ENCODE measurements around the gene LRRC7. TPM values are rescaled to one million over a fixed set of nuclear protein-coding genes. Genes with fewer than 3 reads are reported as not detected.

LRRC7 gene
- total and polyA plus RNA-seq, 9 donors: 9.0 to 28.6 (median 12.8) TPM

DNA sequence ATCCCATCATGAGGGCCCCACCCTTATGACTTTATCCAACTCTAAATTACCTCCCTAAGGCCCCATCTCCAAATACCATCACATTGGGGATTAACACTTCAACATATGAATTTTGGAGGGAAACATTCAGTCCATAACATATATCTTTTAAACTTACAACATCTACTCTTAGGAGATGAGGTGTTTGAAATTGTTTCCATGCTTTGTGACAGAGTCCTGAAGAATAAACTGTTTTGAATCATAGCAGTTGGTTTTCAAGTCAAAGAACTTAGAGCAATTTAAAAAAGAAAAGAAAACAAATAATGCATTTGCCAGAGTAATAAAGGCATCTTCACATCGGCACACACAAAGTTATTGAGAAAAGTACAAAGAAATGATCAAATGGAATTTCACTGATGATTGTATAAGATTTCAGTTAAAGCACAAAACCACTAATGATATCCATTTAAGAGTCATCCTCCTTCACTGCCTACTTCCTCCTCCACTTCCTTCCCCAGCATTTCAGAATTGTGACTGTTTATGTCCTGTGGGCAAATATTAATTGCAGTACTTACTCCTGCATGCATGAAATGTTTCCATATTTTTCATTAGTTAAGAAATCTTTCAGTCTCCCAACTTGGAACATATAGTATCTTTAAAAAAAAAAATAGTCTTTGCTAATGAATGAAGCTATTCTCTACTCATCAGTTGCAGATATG, 435.6 kb downstream of the LRRC7 start:
- Histone ChIP-seq H3K9me3 (replicated peaks; ENCODE audit: control insufficient read depth, low read depth, low read length) (no peaks in the 10 kb centered on the region), H3K27me3 (ENCODE audit: control insufficient read depth, insufficient read depth, low read length) (no peaks in the 10 kb centered on the region), H3K4me1 (ENCODE audit: control insufficient read depth, insufficient read depth, low read length) (no peaks in the 10 kb centered on the region), H3K4me3 (ENCODE audit: low read length) (no peak overlapping the region), H3K36me3 (ENCODE audit: control insufficient read depth, insufficient read depth, low read length) (no peaks in the 10 kb centered on the region), H3K27ac (ENCODE audit: low read length) (no peak overlapping the region)
- no peak for DNase-seq
- WGBS (ENCODE audit: insufficient coverage): no CpG with 5 or more reads among the region's 1 CpG

DNA sequence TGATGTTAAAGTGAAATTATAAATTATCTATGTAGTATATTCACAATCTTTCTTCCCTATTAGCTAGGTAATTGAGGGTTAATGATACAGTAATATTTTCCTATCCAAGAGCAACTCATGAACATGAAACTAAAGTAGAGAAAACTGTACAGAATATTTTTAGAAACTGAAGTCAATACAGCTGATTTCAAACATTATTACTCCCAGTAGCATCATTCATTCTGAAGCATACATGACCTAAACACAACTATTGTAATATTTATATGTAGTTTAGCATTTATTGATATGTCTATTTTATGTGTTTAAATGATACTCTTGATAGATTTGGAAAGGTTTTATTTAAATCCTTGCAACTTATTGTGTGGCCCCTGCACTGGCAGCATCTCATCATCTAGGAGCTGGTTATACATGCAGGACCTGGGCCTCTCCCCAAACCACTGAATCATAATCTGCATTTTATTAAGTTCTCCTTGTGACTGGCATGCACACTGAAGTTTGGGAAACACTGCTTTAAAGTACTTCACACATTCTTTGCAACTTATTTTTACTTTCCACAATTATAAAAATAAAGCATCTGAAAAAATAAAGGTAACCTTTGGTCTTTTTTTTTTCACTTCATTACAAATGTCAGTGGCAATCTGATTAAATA, 437.8 kb downstream of the LRRC7 start:
- Histone ChIP-seq H3K9me3 (replicated peaks; ENCODE audit: control insufficient read depth, low read depth, low read length) (no peaks in the 10 kb centered on the region), H3K4me3 (ENCODE audit: low read length) (no peak overlapping the region), H3K4me1 (ENCODE audit: control insufficient read depth, insufficient read depth, low read length) (no peaks in the 10 kb centered on the region), H3K36me3 (ENCODE audit: control insufficient read depth, insufficient read depth, low read length) (no peaks in the 10 kb centered on the region), H3K27me3 (ENCODE audit: control insufficient read depth, insufficient read depth, low read length) (no peaks in the 10 kb centered on the region), H3K27ac (ENCODE audit: low read length) (no peak overlapping the region)
- peak; percentile 84 for DNase-seq

DNA sequence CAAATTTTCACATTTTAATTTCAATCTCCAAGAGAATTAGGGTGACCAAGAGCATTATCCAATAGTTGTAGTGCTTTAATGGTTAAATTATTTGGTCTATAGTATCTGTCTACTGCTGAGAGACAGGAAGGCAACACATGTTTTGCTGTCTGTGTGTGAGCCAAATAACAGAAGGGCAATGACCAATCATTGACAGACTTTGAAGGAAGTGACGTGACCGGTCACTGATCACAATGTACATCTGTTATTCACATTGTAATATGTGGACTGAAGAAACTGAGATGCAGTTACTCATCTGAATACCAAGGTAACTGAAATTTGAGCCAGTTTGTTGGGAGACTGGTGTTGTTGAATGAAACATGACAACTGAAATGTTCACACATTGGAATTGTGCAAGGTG, 440.9 kb downstream of the LRRC7 start:
- no peaks in the 10 kb centered on the region for H3K9me3 ChIP-seq (replicated peaks; ENCODE audit: control insufficient read depth, low read depth, low read length)
- no peak for DNase-seq
- no peaks in the 10 kb centered on the region for H3K27me3 ChIP-seq (ENCODE audit: control insufficient read depth, insufficient read depth, low read length)
- no CpG with 5 or more reads among the region's 2 CpGs for WGBS (ENCODE audit: insufficient coverage)
- H3K36me3 ChIP-seq (ENCODE audit: control insufficient read depth, insufficient read depth, low read length): no peaks in the 10 kb centered on the region
- no peak overlapping the region for H3K4me3 ChIP-seq (ENCODE audit: low read length)
- H3K4me1 ChIP-seq (ENCODE audit: control insufficient read depth, insufficient read depth, low read length): no peaks in the 10 kb centered on the region
- H3K27ac ChIP-seq (ENCODE audit: low read length): no peak overlapping the region

DNA sequence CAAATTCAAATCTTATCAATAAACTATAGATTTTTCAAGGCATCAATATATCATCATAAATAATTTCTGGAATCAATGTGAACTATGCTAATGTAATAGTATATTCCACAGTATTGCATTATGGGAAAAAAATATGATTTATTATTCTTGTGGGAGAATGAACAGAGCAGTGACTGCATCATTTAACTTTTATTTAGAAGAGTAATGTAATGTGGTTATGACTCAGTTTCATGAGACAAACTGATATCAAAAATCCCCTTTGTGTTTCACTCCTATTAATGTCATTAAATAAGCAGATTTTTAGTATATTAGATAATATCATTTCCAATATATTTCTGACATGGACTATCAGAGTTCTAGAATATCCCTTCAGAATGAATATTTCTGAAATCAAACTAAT, 450.0 kb downstream of the LRRC7 start:
- DNase-seq: no peak
- H3K9me3 ChIP-seq (replicated peaks; ENCODE audit: control insufficient read depth, low read depth, low read length): no peaks in the 10 kb centered on the region
- no peak overlapping the region for H3K27ac ChIP-seq (ENCODE audit: low read length)
- no peak overlapping the region for H3K4me3 ChIP-seq (ENCODE audit: low read length)
- no peaks in the 10 kb centered on the region for H3K27me3 ChIP-seq (ENCODE audit: control insufficient read depth, insufficient read depth, low read length)
- no peaks in the 10 kb centered on the region for H3K36me3 ChIP-seq (ENCODE audit: control insufficient read depth, insufficient read depth, low read length)
- no peaks in the 10 kb centered on the region for H3K4me1 ChIP-seq (ENCODE audit: control insufficient read depth, insufficient read depth, low read length)

DNA sequence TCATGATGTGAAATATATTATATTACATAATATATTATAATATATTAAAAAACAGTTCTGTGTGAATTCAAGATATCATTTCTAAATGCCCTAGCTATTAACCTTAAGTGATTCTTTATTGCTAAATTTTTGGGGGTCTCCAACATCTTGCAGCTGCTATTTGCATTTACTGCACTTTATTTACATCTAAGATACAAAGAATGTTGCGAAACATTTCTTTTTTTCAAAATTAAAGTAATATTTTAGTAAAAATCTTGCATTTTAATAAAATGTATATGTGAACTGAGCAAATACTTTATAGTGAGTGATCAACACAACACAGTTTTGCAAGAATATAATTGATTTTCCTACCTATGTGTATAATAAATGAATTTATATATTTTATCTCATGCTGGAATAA, 456.6 kb downstream of the LRRC7 start:
- DNase-seq: no peak
- H3K27ac ChIP-seq (ENCODE audit: low read length): no peak overlapping the region
- no peaks in the 10 kb centered on the region for H3K36me3 ChIP-seq (ENCODE audit: control insufficient read depth, insufficient read depth, low read length)
- H3K27me3 ChIP-seq (ENCODE audit: control insufficient read depth, insufficient read depth, low read length): no peaks in the 10 kb centered on the region
- WGBS (ENCODE audit: insufficient coverage): no CpG with 5 or more reads among the region's 1 CpG
- no peaks in the 10 kb centered on the region for H3K4me1 ChIP-seq (ENCODE audit: control insufficient read depth, insufficient read depth, low read length)
- no peak overlapping the region for H3K4me3 ChIP-seq (ENCODE audit: low read length)
- no peaks in the 10 kb centered on the region for H3K9me3 ChIP-seq (replicated peaks; ENCODE audit: control insufficient read depth, low read depth, low read length)

DNA sequence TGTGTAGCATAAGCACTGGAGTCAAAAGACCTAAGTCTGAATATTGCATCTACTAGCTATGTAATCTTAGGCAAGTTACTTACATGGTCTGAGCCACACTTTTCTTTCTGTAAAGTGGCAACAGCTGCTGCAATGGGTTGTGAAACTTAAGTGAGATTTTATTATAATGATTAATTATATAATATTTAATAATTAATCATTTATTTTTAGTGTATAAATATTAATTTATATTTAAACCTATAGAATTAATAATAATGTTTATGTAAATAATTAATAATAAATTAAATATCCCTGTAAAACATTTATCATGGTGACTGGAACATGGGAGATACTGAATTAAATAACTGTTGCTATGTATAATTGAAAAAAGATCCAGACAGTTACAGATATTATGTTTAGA, 457.3 kb downstream of the LRRC7 start:
- Histone ChIP-seq H3K9me3 (replicated peaks; ENCODE audit: control insufficient read depth, low read depth, low read length) (no peaks in the 10 kb centered on the region), H3K4me1 (ENCODE audit: control insufficient read depth, insufficient read depth, low read length) (no peaks in the 10 kb centered on the region), H3K4me3 (ENCODE audit: low read length) (no peak overlapping the region), H3K27ac (ENCODE audit: low read length) (no peak overlapping the region), H3K36me3 (ENCODE audit: control insufficient read depth, insufficient read depth, low read length) (no peaks in the 10 kb centered on the region), H3K27me3 (ENCODE audit: control insufficient read depth, insufficient read depth, low read length) (no peaks in the 10 kb centered on the region)
- DNase-seq: no peak

DNA sequence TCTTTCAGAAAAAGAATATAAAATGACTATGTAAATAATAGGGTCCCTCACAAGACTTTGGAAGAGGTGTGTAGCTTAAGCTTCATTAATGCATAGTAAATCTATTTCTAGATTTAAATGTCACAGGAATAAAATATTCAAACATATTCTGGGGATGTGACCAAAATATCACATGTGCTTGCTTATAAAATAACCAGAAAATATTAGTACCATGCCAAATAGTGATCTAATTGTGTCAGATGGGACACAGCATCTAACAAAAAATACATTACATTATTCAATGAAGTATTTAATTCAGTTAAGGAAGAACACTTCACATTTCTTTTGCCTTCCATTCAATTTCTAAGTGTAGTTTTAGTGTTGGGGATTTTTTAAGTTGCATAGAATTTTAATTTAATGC, 458.1 kb downstream of the LRRC7 start:
- Histone ChIP-seq H3K4me3 (ENCODE audit: low read length) (no peak overlapping the region), H3K36me3 (ENCODE audit: control insufficient read depth, insufficient read depth, low read length) (no peaks in the 10 kb centered on the region), H3K27ac (ENCODE audit: low read length) (no peak overlapping the region), H3K4me1 (ENCODE audit: control insufficient read depth, insufficient read depth, low read length) (no peaks in the 10 kb centered on the region), H3K9me3 (replicated peaks; ENCODE audit: control insufficient read depth, low read depth, low read length) (no peaks in the 10 kb centered on the region), H3K27me3 (ENCODE audit: control insufficient read depth, insufficient read depth, low read length) (no peaks in the 10 kb centered on the region)
- peak; percentile 88 for DNase-seq

DNA sequence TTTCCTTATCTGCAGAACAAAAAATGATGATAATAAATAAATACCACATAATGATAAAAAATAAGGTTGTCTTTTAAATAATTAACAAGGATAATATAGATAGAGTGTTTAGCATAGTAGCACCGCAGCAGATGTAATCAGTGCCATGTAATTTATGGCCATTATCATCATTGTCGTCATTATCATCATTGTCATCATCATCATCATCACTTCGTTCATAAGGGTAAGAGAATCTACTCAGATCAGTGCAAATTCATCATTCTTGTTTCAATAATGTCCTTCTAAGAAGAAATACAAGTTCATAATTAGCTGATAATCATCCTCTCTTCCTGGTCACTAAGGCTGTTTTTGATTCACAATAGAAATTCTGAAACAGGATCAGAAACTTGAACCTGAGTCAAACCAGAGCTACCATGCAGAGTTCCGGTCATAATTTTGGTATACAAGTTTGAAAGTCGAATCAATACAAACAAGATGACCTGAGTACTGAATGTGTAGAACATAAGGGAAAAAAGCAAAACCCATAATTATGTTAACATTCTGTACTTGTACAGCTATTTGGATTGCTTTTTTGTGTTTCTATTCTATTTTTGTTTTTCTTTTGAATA, 465.6 kb downstream of the LRRC7 start:
- WGBS (ENCODE audit: insufficient coverage): no CpG with 5 or more reads among the region's 5 CpGs
- no peak for DNase-seq
- Histone ChIP-seq H3K4me3 (ENCODE audit: low read length) (no peak overlapping the region), H3K36me3 (ENCODE audit: control insufficient read depth, insufficient read depth, low read length) (no peaks in the 10 kb centered on the region), H3K27ac (ENCODE audit: low read length) (no peak overlapping the region), H3K4me1 (ENCODE audit: control insufficient read depth, insufficient read depth, low read length) (no peaks in the 10 kb centered on the region), H3K9me3 (replicated peaks; ENCODE audit: control insufficient read depth, low read depth, low read length) (no peaks in the 10 kb centered on the region), H3K27me3 (ENCODE audit: control insufficient read depth, insufficient read depth, low read length) (no peaks in the 10 kb centered on the region)

DNA sequence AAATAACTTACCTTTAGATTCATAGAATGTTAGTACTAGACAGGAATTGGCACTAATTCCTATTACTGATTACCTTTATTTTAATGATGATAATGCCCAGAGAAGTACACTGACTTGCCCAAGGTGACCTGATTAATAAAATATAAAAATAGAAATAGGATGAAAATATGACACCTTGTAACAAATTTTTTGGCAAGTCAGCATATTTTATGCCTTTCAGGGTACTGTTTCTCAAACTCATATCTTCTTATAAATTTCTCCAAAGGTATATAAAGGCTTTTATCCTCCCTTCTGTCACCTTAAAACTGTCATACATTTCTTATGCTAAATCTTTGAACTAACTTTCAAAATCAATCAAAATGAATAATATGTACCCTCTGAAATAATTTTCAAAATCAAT, 466.2 kb downstream of the LRRC7 start:
- H3K27me3 ChIP-seq (ENCODE audit: control insufficient read depth, insufficient read depth, low read length): no peaks in the 10 kb centered on the region
- no peaks in the 10 kb centered on the region for H3K36me3 ChIP-seq (ENCODE audit: control insufficient read depth, insufficient read depth, low read length)
- DNase-seq: no peak
- no peak overlapping the region for H3K4me3 ChIP-seq (ENCODE audit: low read length)
- no peak overlapping the region for H3K27ac ChIP-seq (ENCODE audit: low read length)
- H3K9me3 ChIP-seq (replicated peaks; ENCODE audit: control insufficient read depth, low read depth, low read length): no peaks in the 10 kb centered on the region
- no peaks in the 10 kb centered on the region for H3K4me1 ChIP-seq (ENCODE audit: control insufficient read depth, insufficient read depth, low read length)

DNA sequence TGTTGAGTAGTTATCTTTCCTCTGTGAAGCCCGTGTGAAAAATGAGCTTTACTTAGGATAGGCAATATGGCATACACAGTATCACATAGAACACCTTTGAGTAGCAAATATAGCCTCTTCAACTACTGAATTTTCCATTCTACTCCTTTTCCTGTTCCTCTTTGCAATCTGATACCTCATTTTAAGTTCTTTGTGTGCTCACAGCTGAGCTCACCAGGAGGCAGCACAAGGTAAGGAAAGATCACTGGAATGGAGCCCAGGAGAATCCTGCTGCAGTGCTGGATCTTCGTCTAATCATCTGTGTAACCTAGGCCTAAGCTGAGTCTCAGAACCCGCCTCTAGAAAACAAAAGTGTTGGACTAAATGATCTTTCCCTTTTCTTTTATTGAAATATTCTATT, 466.7 kb downstream of the LRRC7 start:
- H3K4me3 ChIP-seq (ENCODE audit: low read length): no peak overlapping the region
- peak; percentile 74 for DNase-seq
- H3K27ac ChIP-seq (ENCODE audit: low read length): no peak overlapping the region
- H3K27me3 ChIP-seq (ENCODE audit: control insufficient read depth, insufficient read depth, low read length): no peaks in the 10 kb centered on the region
- no CpG with 5 or more reads among the region's 3 CpGs for WGBS (ENCODE audit: insufficient coverage)
- H3K36me3 ChIP-seq (ENCODE audit: control insufficient read depth, insufficient read depth, low read length): no peaks in the 10 kb centered on the region
- no peaks in the 10 kb centered on the region for H3K9me3 ChIP-seq (replicated peaks; ENCODE audit: control insufficient read depth, low read depth, low read length)
- H3K4me1 ChIP-seq (ENCODE audit: control insufficient read depth, insufficient read depth, low read length): no peaks in the 10 kb centered on the region

DNA sequence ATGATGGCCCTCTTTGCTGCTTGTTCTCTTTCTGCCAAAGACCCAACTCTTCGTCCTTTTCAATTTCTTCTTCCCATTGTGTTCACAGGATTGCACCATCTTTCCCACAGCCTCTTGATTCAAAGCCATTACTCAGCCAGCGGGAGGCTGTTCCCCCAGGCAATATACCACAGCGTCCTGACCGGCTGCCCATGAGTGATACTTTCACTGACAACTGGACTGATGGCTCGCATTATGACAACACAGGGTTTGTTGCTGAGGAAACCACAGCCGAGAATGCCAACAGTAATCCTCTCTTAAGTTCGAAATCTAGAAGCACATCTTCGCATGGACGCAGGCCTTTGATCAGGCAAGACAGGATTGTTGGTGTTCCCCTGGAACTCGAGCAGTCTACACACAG, 470.3 kb downstream of the LRRC7 start:
- H3K27me3 ChIP-seq (ENCODE audit: control insufficient read depth, insufficient read depth, low read length): no peaks in the 10 kb centered on the region
- DNase-seq: peak; percentile 14
- 91% methylated on average over 10 of the region's 10 CpGs for WGBS (ENCODE audit: insufficient coverage)
- H3K4me1 ChIP-seq (ENCODE audit: control insufficient read depth, insufficient read depth, low read length): no peaks in the 10 kb centered on the region
- H3K4me3 ChIP-seq (ENCODE audit: low read length): no peak overlapping the region
- H3K27ac ChIP-seq (ENCODE audit: low read length): no peak overlapping the region
- H3K36me3 ChIP-seq (ENCODE audit: control insufficient read depth, insufficient read depth, low read length): no peaks in the 10 kb centered on the region
- H3K9me3 ChIP-seq (replicated peaks; ENCODE audit: control insufficient read depth, low read depth, low read length): no peaks in the 10 kb centered on the region

Data from muscle of leg (tissue), 11 donors.